ENCODE data around the gene ARVCF. TPM values are rescaled to one million over a fixed set of nuclear protein-coding genes. Genes with fewer than 3 reads are reported as not detected.

Gene ARVCF
- total RNA-seq, 1 donor from 2014 or later = 19.2 TPM

DNA sequence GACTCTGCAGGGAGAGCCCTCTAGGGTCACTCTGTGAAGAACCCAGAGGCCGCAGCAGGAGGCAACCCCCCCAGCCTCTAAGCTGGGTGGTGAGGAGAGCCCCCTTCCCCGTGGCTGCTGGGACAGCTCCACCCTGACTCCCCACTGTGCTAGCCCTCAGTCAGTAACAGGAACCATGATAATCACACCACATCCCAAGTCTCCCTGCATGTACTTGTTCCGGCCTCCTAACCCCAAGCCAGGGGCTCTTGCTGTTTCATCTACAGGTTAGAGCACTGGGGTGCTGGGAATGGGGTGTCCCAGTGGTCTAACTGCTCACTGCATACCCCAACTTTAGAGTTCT, 26.9 kb downstream of the ARVCF start:
- TF ChIP-seq CTCF (IDR thresholded peaks at IDR 0.05; ENCODE audit: insufficient read depth, low read length, severe bottlenecking) = no peak
- Histone ChIP-seq H3K36me3 (ENCODE audit: control insufficient read depth, insufficient read depth, low read length) (no peaks in the 10 kb centered on the region), H3K4me3 (ENCODE audit: low read depth, low read length) (no peak overlapping the region), H3K27me3 (ENCODE audit: control insufficient read depth, insufficient read depth, low read length) (no peaks in the 10 kb centered on the region)
- FAIRE-seq (no peak), DNase-seq (ENCODE audit: low read depth) (no peak)

- FAIRE-seq = no peak
- no peaks in the 10 kb centered on the region for H3K27me3 ChIP-seq (ENCODE audit: control insufficient read depth, insufficient read depth, low read length)
- TF ChIP-seq CTCF (IDR thresholded peaks at IDR 0.05; ENCODE audit: insufficient read depth, low read length, severe bottlenecking) = no peak
Observed at GRCh38 chr22:19988965-19989724, 27.5 kb downstream of the ARVCF start.

GRCh38 chr22:19988331-19988808, 28.3 kb downstream of the ARVCF start:
- Histone ChIP-seq H3K27me3 (ENCODE audit: control insufficient read depth, insufficient read depth, low read length) (no peaks in the 10 kb centered on the region), H3K4me3 (ENCODE audit: low read depth, low read length) (no peak overlapping the region), H3K36me3 (ENCODE audit: control insufficient read depth, insufficient read depth, low read length) (no peaks in the 10 kb centered on the region)
- no peak for DNase-seq (ENCODE audit: low read depth)
- FAIRE-seq = no peak
- no peak for TF ChIP-seq CTCF (IDR thresholded peaks at IDR 0.05; ENCODE audit: insufficient read depth, low read length, severe bottlenecking)

More at GRCh38 chr22:19988965-19989724, 27.5 kb downstream of the ARVCF start:
- Histone ChIP-seq H3K36me3 (ENCODE audit: control insufficient read depth, insufficient read depth, low read length) (no peaks in the 10 kb centered on the region), H3K4me3 (ENCODE audit: low read depth, low read length) (no peak overlapping the region)
- no peak for DNase-seq (ENCODE audit: low read depth)

DNA sequence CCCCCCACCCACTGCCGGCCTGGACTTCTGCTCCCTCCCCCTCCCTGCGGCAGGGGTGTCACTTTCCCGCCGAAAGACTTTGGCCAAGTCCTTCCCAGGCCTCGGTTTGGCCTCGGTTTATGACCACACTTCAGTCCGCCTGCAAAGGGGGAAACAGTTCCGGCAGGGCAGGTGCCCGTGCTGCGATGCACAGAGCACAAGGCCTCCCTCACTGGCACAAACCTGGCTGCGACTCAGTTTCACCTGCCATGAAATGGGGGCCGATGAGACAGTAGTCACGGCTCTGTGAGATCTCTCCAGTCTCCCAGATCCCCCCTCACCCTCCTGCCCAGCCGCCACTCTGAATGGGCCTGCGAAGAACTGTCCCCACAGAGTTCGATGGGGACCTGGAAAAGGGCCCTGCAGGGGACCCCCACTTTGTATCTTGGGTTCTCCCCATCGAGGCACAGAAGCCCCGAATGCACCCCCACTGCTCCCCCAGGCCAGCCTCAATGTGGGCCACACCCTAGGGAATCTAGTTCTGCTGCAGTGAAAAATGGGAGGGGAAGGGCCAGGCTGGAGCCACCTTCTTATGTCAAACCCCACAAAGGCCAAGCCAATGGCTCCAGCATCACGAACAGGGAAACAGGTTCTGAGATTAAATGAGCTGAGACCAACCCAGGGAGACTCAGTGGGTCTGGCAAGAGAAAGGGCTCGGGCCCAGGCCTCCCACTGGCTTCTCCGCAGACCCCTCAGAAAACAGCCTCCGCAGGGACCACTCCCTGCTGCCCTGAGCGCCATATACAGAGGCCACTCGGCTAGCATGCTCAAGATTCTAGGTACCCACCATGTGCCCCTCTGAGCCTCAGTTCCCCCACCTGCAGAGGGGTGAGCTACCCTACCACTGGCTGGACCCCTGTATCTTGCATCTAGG, 29.0 kb downstream of the ARVCF start:
- no peak for FAIRE-seq
- H3K27me3 ChIP-seq (ENCODE audit: control insufficient read depth, insufficient read depth, low read length) = no peaks in the 10 kb centered on the region
- no peak for DNase-seq (ENCODE audit: low read depth)
- no peak overlapping the region for H3K4me3 ChIP-seq (ENCODE audit: low read depth, low read length)
- H3K36me3 ChIP-seq (ENCODE audit: control insufficient read depth, insufficient read depth, low read length) = no peaks in the 10 kb centered on the region
- TF ChIP-seq CTCF (IDR thresholded peaks at IDR 0.05; ENCODE audit: insufficient read depth, low read length, severe bottlenecking) = no peak

DNA sequence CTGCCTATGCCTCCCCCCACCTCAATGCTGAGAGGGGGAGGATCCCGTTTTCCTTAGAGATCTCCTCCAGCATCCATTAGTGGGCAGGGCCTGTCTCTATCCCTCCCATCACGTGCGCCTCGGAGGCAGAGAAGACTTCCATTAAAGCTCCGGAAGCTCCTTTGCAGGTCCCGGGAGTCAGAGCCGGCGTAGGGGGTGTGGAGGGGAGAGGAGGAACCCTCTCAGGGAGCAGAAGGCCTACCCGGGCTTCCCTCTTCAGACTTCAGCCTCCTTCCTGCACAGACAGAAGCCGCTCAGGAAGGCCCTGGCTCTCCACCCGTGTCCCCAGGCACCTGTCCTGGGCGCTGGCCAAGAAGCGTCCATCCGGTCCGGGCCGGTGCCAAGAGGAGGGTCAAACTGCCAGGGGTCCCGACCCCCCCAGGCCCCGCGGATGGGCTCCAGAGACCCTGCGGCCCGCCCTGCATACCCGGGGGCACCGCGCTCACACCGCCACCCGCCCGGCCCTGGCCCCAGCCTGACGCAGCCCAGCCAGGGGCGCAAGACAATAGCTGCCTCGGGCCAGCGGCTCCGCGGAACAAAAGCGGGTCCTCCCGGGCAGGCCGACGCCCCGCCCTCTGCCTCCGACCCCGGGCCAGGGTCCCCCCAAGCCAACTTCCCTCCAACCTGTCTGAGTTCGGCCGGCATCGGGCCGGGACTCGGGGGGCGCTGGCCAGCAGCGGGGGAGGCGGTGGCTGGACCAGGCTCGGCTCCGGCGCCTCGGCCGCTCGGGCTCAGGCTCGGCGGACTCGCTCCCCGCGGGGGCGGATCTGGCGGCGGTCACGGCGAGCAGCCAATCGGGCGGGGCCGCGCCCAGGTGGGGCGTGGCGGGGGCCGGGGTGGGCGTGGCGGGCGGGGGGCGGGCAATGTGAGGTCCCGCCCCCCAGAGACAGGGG, 29.9 kb downstream of the ARVCF start:
- H3K27me3 ChIP-seq (ENCODE audit: control insufficient read depth, insufficient read depth, low read length) = no peaks in the 10 kb centered on the region
- DNase-seq (ENCODE audit: low read depth) (peak; percentile 37), FAIRE-seq (no peak)
- peak overlapping the region; percentile 57 for H3K4me3 ChIP-seq (ENCODE audit: low read depth, low read length)
- no peaks in the 10 kb centered on the region for H3K36me3 ChIP-seq (ENCODE audit: control insufficient read depth, insufficient read depth, low read length)
- no peak for TF ChIP-seq CTCF (IDR thresholded peaks at IDR 0.05; ENCODE audit: insufficient read depth, low read length, severe bottlenecking)
